ENCODE measurements around the gene EXOC4. TPM values are rescaled to one million over a fixed set of nuclear protein-coding genes. Genes with fewer than 3 reads are reported as not detected.

Gene EXOC4
- total RNA-seq, 2 donors from 2014 or later, result 48.9 to 102 TPM

DNA sequence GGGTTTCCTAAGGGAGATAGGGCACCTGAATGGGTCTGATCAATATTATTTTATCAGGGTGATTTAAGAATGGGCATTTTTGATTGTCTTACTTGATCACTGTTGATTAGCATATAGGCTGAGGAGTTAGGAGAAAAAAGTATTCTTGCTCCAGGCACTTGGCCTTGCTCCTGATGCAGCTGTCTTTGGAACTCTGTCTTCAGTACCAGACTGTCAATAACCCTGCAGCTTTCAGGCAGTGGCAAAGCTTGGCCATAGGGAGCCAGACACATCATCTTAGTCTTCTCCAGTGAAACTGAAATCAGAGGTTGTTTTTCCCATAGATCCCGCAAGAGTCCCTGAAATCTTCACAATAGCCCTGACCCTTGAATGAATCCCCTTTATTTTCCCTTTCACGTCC, 47.2 kb downstream of the EXOC4 start:
- H3K36me3 ChIP-seq, result no peaks in the 10 kb centered on the region
- TF ChIP-seq POLR2A (IDR thresholded peaks at IDR 0.05) (no peak), CTCF (IDR thresholded peaks at IDR 0.05) (no peak), POLR2AphosphoS5 (IDR thresholded peaks at IDR 0.05) (no peak)
- intact Hi-C loops (cut with DNase I), result no loop called here
- H3K9me3 ChIP-seq, result no peaks in the 10 kb centered on the region
- H3K4me1 ChIP-seq (replicated peaks), result no peaks in the 10 kb centered on the region
- no peak for DNase-seq (ENCODE audit: low spot score)
- H3K4me3 ChIP-seq, result no peak overlapping the region
- WGBS, result 98% methylated on average over 2 of the region's 2 CpGs
- no peak overlapping the region for H3K27ac ChIP-seq
- H3K27me3 ChIP-seq (replicated peaks; ENCODE audit: insufficient read depth), result no peaks in the 10 kb centered on the region

GRCh38 chr7:133300811-133301210, 47.9 kb downstream of the EXOC4 start:
- H3K27ac ChIP-seq, result no peak overlapping the region
- no peaks in the 10 kb centered on the region for H3K9me3 ChIP-seq
- 66% methylated on average over 5 of the region's 5 CpGs for whole genome bisulfite sequencing
- no peaks in the 10 kb centered on the region for H3K27me3 ChIP-seq (replicated peaks; ENCODE audit: insufficient read depth)
- H3K36me3 ChIP-seq, result no peaks in the 10 kb centered on the region
- no peak for TF ChIP-seq POLR2AphosphoS5 (IDR thresholded peaks at IDR 0.05)
- no peak for TF ChIP-seq POLR2A (IDR thresholded peaks at IDR 0.05)
- TF ChIP-seq CTCF (IDR thresholded peaks at IDR 0.05), result no peak
- intact Hi-C loops (cut with DNase I), result no loop called here
- no peak overlapping the region for H3K4me3 ChIP-seq
- H3K4me1 ChIP-seq (replicated peaks), result no peaks in the 10 kb centered on the region
- no peak for DNase-seq (ENCODE audit: low spot score)

GRCh38 chr7:133301444-133301843, 48.6 kb downstream of the EXOC4 start:
- no peak for DNase-seq (ENCODE audit: low spot score)
- Histone ChIP-seq H3K9me3 (no peaks in the 10 kb centered on the region), H3K27me3 (replicated peaks; ENCODE audit: insufficient read depth) (no peaks in the 10 kb centered on the region), H3K4me3 (no peak overlapping the region), H3K4me1 (replicated peaks) (no peaks in the 10 kb centered on the region), H3K36me3 (no peaks in the 10 kb centered on the region), H3K27ac (no peak overlapping the region)
- no peak for TF ChIP-seq POLR2A (IDR thresholded peaks at IDR 0.05)
- TF ChIP-seq POLR2AphosphoS5 (IDR thresholded peaks at IDR 0.05), result no peak
- TF ChIP-seq CTCF (IDR thresholded peaks at IDR 0.05), result no peak
- intact Hi-C loops (cut with DNase I), result no loop called here
- 34% methylated on average over 2 of the region's 2 CpGs for WGBS

DNA sequence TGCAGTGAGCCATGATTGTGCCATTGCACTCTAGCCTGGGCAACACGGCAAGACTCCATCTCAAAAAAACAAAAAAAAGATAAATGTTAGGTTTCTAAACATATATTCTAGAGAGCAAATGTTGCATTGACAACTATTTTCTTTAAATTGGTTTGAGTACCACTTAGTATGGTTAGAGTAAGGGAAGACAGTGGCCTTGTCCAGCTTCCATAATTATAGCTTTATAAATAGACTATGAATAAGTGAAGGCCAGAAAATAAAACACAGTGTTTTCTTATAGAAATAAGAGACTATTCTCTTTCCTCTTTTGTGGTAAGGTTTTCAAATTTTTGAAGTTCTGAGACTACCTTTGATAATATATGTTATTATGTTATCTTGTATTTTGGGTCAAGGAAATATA, 50.5 kb downstream of the EXOC4 start:
- intact Hi-C loops (cut with DNase I), result no loop called here
- 100% methylated on average over 1 of the region's 1 CpG for WGBS
- H3K4me3 ChIP-seq, result no peak overlapping the region
- no peaks in the 10 kb centered on the region for H3K27me3 ChIP-seq (replicated peaks; ENCODE audit: insufficient read depth)
- DNase-seq (ENCODE audit: low spot score), result no peak
- H3K27ac ChIP-seq, result no peak overlapping the region
- TF ChIP-seq CTCF (IDR thresholded peaks at IDR 0.05), result no peak
- TF ChIP-seq POLR2AphosphoS5 (IDR thresholded peaks at IDR 0.05), result no peak
- no peak for TF ChIP-seq POLR2A (IDR thresholded peaks at IDR 0.05)
- H3K9me3 ChIP-seq, result no peaks in the 10 kb centered on the region
- no peaks in the 10 kb centered on the region for H3K36me3 ChIP-seq
- no peaks in the 10 kb centered on the region for H3K4me1 ChIP-seq (replicated peaks)

- no peaks in the 10 kb centered on the region for H3K9me3 ChIP-seq
- 83% methylated on average over 2 of the region's 2 CpGs for WGBS
- no peak for DNase-seq (ENCODE audit: low spot score)
- H3K36me3 ChIP-seq, result no peaks in the 10 kb centered on the region
- no peaks in the 10 kb centered on the region for H3K27me3 ChIP-seq (replicated peaks; ENCODE audit: insufficient read depth)
- no peak overlapping the region for H3K4me3 ChIP-seq
- H3K4me1 ChIP-seq (replicated peaks), result no peaks in the 10 kb centered on the region
- no peak for TF ChIP-seq CTCF (IDR thresholded peaks at IDR 0.05)
- no peak for TF ChIP-seq POLR2A (IDR thresholded peaks at IDR 0.05)
- no peak for TF ChIP-seq POLR2AphosphoS5 (IDR thresholded peaks at IDR 0.05)
- intact Hi-C loops (cut with DNase I), result no loop called here
- H3K27ac ChIP-seq, result no peak overlapping the region
Measured at GRCh38 chr7:133303931-133304330, 51.1 kb downstream of the EXOC4 start.
